HepG2 (cell line): ENCODE data around the gene GSTA1. TPM values are rescaled to one million over a fixed set of nuclear protein-coding genes. Genes with fewer than 3 reads are reported as not detected.

ENCODE experiments used
- ARNTL ChIP-seq: sonication (generic); formaldehyde crosslinking; IDR thresholded peaks from 2 replicates; pipeline ENCODE4 v1.4.0; 2020; ENCODE audit warnings: mild to moderate bottlenecking, missing genetic modification reagents
- FOXM1 ChIP-seq: sonication (generic); formaldehyde crosslinking; IDR thresholded peaks from 2 replicates; pipeline ENCODE4 v1.5.0; 2020; ENCODE audit warnings: missing genetic modification reagents
- HES4 ChIP-seq: sonication (generic); formaldehyde crosslinking; IDR thresholded peaks from 2 replicates; pipeline ENCODE4 v1.9.0; 2021; ENCODE audit warnings: mild to moderate bottlenecking, missing genetic modification reagents, borderline replicate concordance
- RCOR2 ChIP-seq: IDR thresholded peaks from 2 replicates; pipeline ENCODE4 v1.6.1; 2016; ENCODE audit warnings: missing biosample characterization, missing genetic modification reagents
- SPEN ChIP-seq: sonication (generic); formaldehyde crosslinking; IDR thresholded peaks from 2 replicates; pipeline ENCODE4 v1.5.1; 2020; ENCODE audit warnings: low read depth, mild to moderate bottlenecking, missing genetic modification reagents
- TCF12 ChIP-seq, 2 experiments: fragments of 450-650 bp in 1 of 2; sonication (generic) in 1 of 2; formaldehyde crosslinking in 1 of 2; IDR thresholded peaks; 2 replicates each; pipeline versions ENCODE4 v1.6.1 to v1.8.0; 2017 to 2022; ENCODE audit warnings: antibody characterized with exemption in 1 of 2, mild to moderate bottlenecking in 1 of 2, missing genetic modification reagents in 1 of 2, moderate library complexity in 1 of 2
- U2AF2 ChIP-seq: fragments of 200-400 bp; formaldehyde crosslinking; IDR thresholded peaks from 2 replicates; pipeline ENCODE4 v1.6.1; 2017; ENCODE audit warnings: low read depth, mild to moderate bottlenecking, low read length
- ZBTB10 ChIP-seq: sonication (generic); formaldehyde crosslinking; IDR thresholded peaks from 2 replicates; pipeline ENCODE4 v1.4.0; 2020; ENCODE audit warnings: missing genetic modification reagents, borderline replicate concordance
- ZFP91 ChIP-seq: sonication (generic); formaldehyde crosslinking; IDR thresholded peaks from 2 replicates; pipeline ENCODE4 v1.9.0; 2022; ENCODE audit warnings: missing genetic modification reagents, mild to moderate bottlenecking, borderline replicate concordance
- ZNF781 ChIP-seq: sonication (generic); formaldehyde crosslinking; IDR thresholded peaks from 2 replicates; pipeline ENCODE4 v1.5.1; 2020; ENCODE audit warnings: borderline replicate concordance, mild to moderate bottlenecking, missing genetic modification reagents; ENCODE audit errors: not compliant biosample characterization
- ZNF800 ChIP-seq: sonication (generic); formaldehyde crosslinking; IDR thresholded peaks from 2 replicates; pipeline ENCODE4 v1.4.0; 2020; ENCODE audit warnings: missing genetic modification reagents
- polyA plus RNA-seq, 8 experiments: library from polyadenylated mRNA; depleted of rRNA in 3 of 8; stranded (reverse) in 7 of 8; unstranded in 1 of 8; fragments of >200 nt; fragmentation: Illumina TruSeq in 4 of 8; extraction: Trizol in 4 of 8; gene quantifications; 2 replicates each; pipeline versions ENCODE4 v1.2.1 to v1.2.3, GENCODE V29; 2011 to 2016; ENCODE audit warnings: low read depth in 4 of 8, missing spikeins in 1 of 8, mixed read lengths in 1 of 8; ENCODE audit not compliant: insufficient read depth in 1 of 8
- total RNA-seq, 5 experiments: library from RNA; depleted of rRNA; stranded (reverse); fragments of >200 nt; fragmentation: Illumina TruSeq; extraction: Trizol; gene quantifications; 2 replicates each; pipeline ENCODE4 v1.2.3, GENCODE V29; 2016; ENCODE audit warnings: low read depth in 1 of 5
- TF ChIP-seq, protein P1 (sequence below): sonication (generic); formaldehyde crosslinking; IDR thresholded peaks from 2 replicates; pipeline ENCODE4 v1.4.0; 2020; ENCODE audit warnings: mild to moderate bottlenecking, missing genetic modification reagents, borderline replicate concordance
- TF ChIP-seq, protein P2 (sequence below): sonication (generic); formaldehyde crosslinking; IDR thresholded peaks from 2 replicates; pipeline ENCODE4 v1.5.1; 2020; ENCODE audit warnings: missing genetic modification reagents, mild to moderate bottlenecking, borderline replicate concordance
- TF ChIP-seq, protein P3 (sequence below): sonication (generic); formaldehyde crosslinking; IDR thresholded peaks from 2 replicates; pipeline ENCODE4 v1.4.0; 2020; ENCODE audit warnings: mild to moderate bottlenecking, missing genetic modification reagents

GSTA1 gene
- total and polyA plus RNA-seq, 2 of the 13 experiments (the other 11 are each of a cell fraction or from before 2014, with no cell fraction given): 6.2 to 282 TPM

DNA sequence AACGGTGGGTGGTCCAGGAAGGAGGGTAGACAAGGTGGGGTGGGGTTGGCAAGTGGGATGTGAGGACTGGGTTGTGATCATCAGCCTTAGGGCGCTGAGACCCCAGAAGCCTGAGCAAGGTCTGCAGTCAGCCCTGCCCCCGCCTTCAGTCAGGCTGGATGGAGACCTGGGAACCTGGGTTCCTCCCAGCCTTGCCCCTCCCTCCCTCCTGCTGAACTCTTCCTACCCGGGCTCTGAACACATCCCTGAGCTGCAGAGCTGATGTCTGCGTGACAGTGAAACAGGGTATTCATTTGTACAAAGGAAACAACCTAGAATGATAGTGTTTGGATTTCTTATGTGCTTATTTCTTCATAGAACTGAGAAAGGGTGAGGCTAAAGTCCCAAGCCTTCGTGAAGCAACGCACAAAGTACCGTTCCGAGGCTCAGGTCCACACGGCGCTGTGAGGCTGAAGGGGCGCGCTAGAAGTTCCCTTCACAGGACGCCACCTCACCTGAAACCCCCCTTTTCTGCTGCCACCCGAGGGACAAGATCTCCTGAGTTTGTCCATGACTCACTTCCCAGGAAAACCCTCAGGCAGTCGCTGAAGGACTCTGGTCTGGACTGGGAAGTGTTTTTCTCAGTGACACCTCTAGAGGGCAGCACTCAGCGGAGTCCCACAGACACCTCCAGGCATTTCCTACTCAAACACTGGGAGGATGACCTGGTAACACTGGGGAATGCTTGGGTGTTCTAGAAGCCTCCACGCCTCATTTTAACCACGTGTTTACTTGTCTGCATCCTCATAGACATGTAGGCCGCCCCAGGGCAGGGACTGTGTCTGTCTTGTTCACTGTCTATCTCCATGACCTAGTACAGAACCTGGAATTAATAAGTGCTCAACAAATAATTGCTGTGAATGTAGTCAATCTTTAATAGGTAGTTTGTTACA is 35.8 kb upstream of the GSTA1 start (continued):
- TF ChIP-seq, protein P1, sequence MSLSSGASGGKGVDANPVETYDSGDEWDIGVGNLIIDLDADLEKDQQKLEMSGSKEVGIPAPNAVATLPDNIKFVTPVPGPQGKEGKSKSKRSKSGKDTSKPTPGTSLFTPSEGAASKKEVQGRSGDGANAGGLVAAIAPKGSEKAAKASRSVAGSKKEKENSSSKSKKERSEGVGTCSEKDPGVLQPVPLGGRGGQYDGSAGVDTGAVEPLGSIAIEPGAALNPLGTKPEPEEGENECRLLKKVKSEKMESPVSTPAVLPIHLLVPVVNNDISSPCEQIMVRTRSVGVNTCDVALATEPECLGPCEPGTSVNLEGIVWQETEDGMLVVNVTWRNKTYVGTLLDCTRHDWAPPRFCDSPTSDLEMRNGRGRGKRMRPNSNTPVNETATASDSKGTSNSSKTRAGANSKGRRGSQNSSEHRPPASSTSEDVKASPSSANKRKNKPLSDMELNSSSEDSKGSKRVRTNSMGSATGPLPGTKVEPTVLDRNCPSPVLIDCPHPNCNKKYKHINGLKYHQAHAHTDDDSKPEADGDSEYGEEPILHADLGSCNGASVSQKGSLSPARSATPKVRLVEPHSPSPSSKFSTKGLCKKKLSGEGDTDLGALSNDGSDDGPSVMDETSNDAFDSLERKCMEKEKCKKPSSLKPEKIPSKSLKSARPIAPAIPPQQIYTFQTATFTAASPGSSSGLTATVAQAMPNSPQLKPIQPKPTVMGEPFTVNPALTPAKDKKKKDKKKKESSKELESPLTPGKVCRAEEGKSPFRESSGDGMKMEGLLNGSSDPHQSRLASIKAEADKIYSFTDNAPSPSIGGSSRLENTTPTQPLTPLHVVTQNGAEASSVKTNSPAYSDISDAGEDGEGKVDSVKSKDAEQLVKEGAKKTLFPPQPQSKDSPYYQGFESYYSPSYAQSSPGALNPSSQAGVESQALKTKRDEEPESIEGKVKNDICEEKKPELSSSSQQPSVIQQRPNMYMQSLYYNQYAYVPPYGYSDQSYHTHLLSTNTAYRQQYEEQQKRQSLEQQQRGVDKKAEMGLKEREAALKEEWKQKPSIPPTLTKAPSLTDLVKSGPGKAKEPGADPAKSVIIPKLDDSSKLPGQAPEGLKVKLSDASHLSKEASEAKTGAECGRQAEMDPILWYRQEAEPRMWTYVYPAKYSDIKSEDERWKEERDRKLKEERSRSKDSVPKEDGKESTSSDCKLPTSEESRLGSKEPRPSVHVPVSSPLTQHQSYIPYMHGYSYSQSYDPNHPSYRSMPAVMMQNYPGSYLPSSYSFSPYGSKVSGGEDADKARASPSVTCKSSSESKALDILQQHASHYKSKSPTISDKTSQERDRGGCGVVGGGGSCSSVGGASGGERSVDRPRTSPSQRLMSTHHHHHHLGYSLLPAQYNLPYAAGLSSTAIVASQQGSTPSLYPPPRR (CRISPR knock-in tag): no peak
- TF ChIP-seq FOXM1 (no peak), TCF12 (IDR thresholded peaks at IDR 0.05) (no peak), TCF12 (CRISPR knock-in tag; IDR thresholded peaks at IDR 0.05) (no peak), ZBTB10 (CRISPR knock-in tag) (no peak), HES4 (CRISPR knock-in tag) (no peak), SPEN (CRISPR knock-in tag) (no peak), ZNF781 (CRISPR knock-in tag) (no peak), ZFP91 (CRISPR knock-in tag) (no peak; the same call in 1 of the 2 replicates), U2AF2 (no peak), RCOR2 (peak; percentile 40; the same call in 1 of the 2 replicates), ARNTL (CRISPR knock-in tag) (no peak), ZNF800 (no peak)
- TF ChIP-seq, protein P2, sequence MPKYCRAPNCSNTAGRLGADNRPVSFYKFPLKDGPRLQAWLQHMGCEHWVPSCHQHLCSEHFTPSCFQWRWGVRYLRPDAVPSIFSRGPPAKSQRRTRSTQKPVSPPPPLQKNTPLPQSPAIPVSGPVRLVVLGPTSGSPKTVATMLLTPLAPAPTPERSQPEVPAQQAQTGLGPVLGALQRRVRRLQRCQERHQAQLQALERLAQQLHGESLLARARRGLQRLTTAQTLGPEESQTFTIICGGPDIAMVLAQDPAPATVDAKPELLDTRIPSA (CRISPR knock-in tag): no peak
- TF ChIP-seq, protein P3, sequence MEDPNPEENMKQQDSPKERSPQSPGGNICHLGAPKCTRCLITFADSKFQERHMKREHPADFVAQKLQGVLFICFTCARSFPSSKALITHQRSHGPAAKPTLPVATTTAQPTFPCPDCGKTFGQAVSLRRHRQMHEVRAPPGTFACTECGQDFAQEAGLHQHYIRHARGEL: no peak
